ENCODE data around the gene TNNC1.

TNNC1 gene

DNA sequence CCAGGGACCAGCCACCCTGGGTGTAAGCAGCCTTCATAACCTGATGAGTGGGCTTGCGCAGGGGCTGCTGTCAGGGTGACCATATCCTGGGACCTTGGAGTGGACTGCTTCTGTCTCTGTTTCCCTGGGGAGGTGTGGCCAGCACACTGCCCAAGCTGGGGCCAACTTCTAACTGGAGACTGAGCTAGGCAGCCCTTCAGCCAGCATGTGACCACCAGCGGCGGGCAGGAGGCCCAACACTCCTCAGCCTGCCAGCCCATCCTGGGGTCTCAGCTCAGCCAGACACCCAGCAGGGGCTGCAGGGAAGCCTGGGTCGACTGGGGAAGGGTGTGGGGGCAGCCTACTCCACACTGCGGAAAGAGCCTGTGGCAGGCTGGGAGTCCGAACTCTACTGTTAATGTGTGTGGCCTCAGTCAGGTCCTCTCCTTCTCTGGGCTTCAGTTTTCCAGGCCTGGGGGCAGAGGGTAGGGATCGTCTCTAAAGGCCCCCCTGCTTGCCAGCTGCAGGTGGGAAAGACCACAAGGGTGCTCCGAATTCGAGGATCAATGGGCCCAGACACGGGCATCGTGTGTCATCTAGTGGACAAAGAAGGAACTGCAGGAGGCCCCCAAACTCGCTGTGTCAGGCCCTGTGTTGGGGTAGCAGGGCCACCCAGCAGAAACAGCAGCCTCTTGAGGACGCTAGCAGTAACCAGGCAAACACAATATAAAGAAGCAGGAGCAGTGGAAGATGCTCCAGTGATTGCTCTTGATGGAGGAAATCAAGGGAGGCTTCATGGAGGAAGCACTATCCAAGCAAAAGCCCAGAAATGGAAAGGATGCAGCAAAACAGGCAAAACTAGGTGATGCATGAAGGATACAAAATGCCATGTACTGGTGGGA, 7.0 kb downstream of the TNNC1 start:
- peak; percentile 67 for ATAC-seq
- TF ChIP-seq ZNF8 (CRISPR knock-in tag; IDR thresholded peaks at IDR 0.05) (no peak), ZFP3 (CRISPR knock-in tag; IDR thresholded peaks at IDR 0.05) (peak; percentile 71; the same call in 1 of the 2 replicates)

DNA sequence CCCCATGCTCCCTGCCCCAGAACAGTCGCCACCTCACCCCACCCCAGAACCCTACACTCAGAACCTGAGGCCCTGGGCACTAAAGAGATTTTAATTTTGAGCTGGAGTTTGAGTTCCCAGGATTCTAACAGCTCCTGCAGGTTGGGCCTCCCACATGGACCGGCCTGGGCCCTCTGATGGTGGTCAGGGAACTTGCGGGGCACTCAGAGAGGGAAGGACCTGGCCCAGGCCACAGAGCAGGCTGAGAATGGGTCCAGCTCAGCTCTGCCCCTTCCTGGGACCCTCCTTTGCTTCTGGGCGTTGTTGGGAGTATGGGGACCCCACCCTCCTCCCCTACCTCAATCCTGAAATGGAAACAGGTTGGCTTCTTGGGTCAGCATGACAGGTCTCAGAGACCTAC, 7.8 kb downstream of the TNNC1 start:
- no peak for ATAC-seq
- TF ChIP-seq ZFP3 (CRISPR knock-in tag; IDR thresholded peaks at IDR 0.05) (no peak), ZNF8 (CRISPR knock-in tag; IDR thresholded peaks at IDR 0.05) (no peak), ISL1 (CRISPR knock-in tag; IDR thresholded peaks at IDR 0.05) (no peak)
- TF ChIP-seq, protein P1, sequence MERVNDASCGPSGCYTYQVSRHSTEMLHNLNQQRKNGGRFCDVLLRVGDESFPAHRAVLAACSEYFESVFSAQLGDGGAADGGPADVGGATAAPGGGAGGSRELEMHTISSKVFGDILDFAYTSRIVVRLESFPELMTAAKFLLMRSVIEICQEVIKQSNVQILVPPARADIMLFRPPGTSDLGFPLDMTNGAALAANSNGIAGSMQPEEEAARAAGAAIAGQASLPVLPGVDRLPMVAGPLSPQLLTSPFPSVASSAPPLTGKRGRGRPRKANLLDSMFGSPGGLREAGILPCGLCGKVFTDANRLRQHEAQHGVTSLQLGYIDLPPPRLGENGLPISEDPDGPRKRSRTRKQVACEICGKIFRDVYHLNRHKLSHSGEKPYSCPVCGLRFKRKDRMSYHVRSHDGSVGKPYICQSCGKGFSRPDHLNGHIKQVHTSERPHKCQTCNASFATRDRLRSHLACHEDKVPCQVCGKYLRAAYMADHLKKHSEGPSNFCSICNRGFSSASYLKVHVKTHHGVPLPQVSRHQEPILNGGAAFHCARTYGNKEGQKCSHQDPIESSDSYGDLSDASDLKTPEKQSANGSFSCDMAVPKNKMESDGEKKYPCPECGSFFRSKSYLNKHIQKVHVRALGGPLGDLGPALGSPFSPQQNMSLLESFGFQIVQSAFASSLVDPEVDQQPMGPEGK (CRISPR knock-in tag; IDR thresholded peaks at IDR 0.05; ENCODE audit: borderline replicate concordance), result no peak
- TF ChIP-seq, protein P2, sequence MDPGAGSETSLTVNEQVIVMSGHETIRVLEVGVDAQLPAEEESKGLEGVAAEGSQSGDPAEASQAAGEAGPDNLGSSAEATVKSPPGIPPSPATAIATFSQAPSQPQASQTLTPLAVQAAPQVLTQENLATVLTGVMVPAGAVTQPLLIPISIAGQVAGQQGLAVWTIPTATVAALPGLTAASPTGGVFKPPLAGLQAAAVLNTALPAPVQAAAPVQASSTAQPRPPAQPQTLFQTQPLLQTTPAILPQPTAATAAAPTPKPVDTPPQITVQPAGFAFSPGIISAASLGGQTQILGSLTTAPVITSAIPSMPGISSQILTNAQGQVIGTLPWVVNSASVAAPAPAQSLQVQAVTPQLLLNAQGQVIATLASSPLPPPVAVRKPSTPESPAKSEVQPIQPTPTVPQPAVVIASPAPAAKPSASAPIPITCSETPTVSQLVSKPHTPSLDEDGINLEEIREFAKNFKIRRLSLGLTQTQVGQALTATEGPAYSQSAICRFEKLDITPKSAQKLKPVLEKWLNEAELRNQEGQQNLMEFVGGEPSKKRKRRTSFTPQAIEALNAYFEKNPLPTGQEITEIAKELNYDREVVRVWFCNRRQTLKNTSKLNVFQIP (CRISPR knock-in tag; IDR thresholded peaks at IDR 0.05; ENCODE audit: borderline replicate concordance, low read depth), result no peak
- TF ChIP-seq, protein P3, sequence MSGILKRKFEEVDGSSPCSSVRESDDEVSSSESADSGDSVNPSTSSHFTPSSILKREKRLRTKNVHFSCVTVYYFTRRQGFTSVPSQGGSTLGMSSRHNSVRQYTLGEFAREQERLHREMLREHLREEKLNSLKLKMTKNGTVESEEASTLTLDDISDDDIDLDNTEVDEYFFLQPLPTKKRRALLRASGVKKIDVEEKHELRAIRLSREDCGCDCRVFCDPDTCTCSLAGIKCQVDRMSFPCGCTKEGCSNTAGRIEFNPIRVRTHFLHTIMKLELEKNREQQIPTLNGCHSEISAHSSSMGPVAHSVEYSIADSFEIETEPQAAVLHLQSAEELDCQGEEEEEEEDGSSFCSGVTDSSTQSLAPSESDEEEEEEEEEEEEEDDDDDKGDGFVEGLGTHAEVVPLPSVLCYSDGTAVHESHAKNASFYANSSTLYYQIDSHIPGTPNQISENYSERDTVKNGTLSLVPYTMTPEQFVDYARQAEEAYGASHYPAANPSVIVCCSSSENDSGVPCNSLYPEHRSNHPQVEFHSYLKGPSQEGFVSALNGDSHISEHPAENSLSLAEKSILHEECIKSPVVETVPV (CRISPR knock-in tag; IDR thresholded peaks at IDR 0.05), result no peak

DNA sequence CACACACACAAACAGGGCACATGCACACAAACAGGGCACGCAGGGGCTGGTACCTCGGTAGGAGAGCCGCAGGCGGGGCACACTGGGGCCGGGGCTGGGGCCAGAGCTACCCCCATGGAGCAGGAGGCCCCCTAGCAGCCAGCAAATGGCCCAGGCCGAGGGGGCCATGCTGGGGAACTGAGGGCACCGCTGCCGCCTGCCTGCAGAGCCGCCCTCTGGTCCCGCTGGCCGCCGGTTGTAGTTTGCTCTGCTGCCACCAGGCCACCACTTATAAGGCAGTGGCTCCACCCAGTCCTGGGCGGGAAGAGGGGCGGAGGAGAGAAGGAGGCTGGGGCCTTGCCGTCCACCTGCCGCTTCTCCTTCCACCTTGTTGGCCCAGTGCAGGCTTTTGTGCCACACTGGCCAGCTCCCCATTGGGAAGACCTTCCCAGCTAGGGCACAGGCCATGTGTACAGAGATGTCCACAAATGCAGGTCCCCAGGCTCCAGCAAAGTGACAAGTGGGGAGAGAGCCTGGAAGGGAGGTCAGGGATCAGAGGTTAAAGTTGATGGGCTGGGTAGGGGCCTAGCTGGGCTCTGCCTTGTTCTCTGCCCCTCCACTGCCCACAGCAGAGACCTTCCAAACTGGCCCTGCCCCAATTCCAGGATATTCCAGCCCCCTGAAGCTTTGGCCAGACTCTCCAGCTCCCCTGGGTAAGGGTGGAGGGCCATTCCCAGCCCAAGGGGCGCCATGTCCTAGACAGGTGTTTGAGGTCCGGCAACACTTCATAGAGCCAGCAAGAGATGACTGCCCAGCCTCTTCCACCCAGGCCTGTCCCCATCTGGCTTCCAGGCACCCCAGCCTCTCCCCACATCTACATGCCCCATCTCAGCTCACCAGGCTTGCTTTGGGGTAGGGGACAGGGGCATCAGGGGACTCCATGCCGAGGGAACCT, 8.7 kb downstream of the TNNC1 start, which contains the start of gene SEMA3G:
SEMA3G (minus strand) TSS at position 244 of the 934 bp plus-strand sequence; CDS start at position 168, 76 bp downstream.
- ATAC-seq, result peak; percentile 92
- no peak for TF ChIP-seq ISL1 (CRISPR knock-in tag; IDR thresholded peaks at IDR 0.05)
- no peak for TF ChIP-seq TCF4 (CRISPR knock-in tag; IDR thresholded peaks at IDR 0.05; ENCODE audit: borderline replicate concordance)
- TF ChIP-seq BACH2 (CRISPR knock-in tag; IDR thresholded peaks at IDR 0.05; ENCODE audit: borderline replicate concordance), result no peak
- TF ChIP-seq SNAI2 (CRISPR knock-in tag; IDR thresholded peaks at IDR 0.05), result no peak
- TF ChIP-seq, protein P1 (CRISPR knock-in tag; IDR thresholded peaks at IDR 0.05; ENCODE audit: borderline replicate concordance), result no peak

DNA sequence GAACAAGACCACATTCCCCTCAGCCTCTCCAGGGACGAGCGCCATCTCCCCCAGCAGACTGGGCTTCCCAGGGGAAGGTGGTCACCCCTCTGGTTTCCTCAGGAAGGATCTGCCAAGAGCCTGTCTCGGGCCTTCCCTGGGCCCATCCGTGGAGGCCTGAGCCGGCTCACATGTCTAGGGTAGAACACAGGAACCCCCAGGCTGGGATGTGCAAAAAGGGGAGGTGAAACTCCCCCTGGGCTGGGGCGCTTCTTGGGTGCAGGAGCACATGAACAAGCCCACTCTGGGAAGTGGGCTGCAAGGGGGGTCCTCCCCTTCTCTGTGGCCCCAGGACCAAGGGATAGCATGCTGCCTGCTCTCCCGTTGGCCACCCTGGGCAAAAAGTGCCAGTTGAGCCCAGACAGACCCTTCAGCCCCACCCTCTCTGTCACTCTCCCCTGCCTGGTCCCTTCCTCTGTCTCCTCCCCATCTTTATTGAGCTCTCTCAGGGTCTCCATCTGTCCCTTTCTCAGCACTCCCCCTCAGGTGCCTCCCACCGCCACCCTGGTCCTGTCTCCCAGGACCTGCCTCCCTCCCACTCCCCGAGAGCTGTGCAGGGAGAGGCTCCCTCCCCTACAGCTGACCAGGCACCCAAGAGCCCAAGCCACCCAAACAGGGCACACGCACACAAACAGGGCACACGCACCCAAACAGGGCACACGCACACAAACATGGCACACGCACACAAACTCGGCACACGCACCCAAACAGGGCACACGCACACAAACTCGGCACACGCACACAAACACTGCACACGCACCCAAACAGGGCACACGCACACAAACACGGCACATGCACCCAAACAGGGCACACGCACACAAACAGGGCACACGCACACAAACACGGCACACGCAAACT, 9.8 kb downstream of the TNNC1 start:
- no peak for ATAC-seq
- no peak for TF ChIP-seq ISL1 (CRISPR knock-in tag; IDR thresholded peaks at IDR 0.05)
- TF ChIP-seq ZNF8 (CRISPR knock-in tag; IDR thresholded peaks at IDR 0.05), result no peak
- TF ChIP-seq PPARA (CRISPR knock-in tag; IDR thresholded peaks at IDR 0.05; ENCODE audit: borderline replicate concordance), result no peak
- TF ChIP-seq OSR1 (CRISPR knock-in tag; IDR thresholded peaks at IDR 0.05), result no peak
- TF ChIP-seq ZFP3 (CRISPR knock-in tag; IDR thresholded peaks at IDR 0.05), result no peak
- no peak for TF ChIP-seq SNAI2 (CRISPR knock-in tag; IDR thresholded peaks at IDR 0.05)
- TF ChIP-seq, protein P2 (CRISPR knock-in tag; IDR thresholded peaks at IDR 0.05; ENCODE audit: borderline replicate concordance, low read depth), result no peak
- TF ChIP-seq, protein P4, sequence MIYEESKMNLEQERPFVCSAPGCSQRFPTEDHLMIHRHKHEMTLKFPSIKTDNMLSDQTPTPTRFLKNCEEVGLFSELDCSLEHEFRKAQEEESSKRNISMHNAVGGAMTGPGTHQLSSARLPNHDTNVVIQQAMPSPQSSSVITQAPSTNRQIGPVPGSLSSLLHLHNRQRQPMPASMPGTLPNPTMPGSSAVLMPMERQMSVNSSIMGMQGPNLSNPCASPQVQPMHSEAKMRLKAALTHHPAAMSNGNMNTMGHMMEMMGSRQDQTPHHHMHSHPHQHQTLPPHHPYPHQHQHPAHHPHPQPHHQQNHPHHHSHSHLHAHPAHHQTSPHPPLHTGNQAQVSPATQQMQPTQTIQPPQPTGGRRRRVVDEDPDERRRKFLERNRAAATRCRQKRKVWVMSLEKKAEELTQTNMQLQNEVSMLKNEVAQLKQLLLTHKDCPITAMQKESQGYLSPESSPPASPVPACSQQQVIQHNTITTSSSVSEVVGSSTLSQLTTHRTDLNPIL (CRISPR knock-in tag; IDR thresholded peaks at IDR 0.05; ENCODE audit: low read depth), result no peak
- no peak for TF ChIP-seq RARB (CRISPR knock-in tag; IDR thresholded peaks at IDR 0.05)
- TF ChIP-seq, protein P1 (CRISPR knock-in tag; IDR thresholded peaks at IDR 0.05; ENCODE audit: borderline replicate concordance), result no peak
- no peak for TF ChIP-seq ZNF565 (CRISPR knock-in tag; conservative IDR thresholded peaks at IDR 0.05; ENCODE audit: low read depth)
